ENCODE results near the gene AIFM1.

AIFM1 gene

DNA sequence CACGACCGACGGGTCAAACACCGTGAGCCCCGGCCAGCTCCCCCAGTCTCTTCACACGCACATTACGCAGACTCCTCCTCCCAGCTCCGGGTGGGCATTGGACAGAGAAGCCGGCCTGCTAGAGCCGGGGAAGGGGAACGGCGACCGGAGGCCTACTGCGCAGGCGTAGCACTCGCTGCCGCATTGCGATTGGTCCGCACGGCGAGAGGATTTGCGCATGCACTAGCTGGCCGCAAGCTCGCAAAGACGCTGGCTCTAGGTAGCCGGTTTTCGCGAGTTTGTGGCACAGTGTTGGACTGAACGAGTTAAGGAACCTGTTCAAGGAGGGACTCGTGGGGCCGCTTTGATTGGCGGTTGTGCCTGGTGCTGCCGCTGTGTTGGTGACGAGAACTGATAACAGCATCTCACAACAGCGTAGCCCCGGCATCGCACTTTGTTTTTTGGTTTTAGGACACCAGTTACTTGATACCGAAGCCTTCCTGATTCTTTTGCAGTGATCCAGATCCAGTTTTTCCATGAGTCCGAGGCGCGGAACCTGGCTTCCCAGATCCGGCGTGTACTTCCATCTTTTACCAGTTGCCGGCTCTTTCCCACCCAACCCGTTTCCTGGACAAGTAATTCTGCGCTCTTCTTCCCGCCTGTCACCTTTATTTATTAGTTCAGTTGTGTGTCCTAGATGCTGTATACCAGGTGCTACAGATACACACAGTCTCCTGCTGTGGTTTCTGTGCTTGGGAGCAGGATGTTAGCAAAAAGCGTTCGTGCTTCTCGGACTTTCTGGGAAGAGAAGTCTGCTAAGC is at the start of gene AIFM1:
Gene AIFM1, minus strand, starts transcription at position 139 of the 800 bp plus-strand sequence. CDS start 185 bp downstream, outside the sequence.
- in situ Hi-C loops (cut with MboI; ENCODE audit: low sequenced_read_pairs): no loop called here

DNA sequence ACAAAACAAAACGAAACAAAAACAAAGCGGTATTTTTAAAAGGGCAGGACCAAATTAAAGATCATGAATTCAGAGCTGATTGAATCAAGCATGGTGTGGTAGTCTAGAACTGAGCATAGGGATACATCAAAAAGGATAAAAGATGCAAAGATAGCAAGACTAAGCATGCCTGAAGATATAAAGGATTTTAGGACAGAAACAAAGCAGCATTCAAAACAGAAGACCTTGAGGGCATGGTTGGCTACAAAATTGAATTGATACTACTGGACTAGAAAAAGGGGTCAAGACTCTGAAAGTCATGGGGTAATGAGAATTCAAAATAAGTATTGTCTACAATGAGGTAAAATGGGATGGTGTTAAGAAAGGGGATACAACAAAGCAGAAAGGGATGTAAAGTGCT is 47.7 kb upstream of the AIFM1 start:
- in situ Hi-C loops (cut with MboI; ENCODE audit: low sequenced_read_pairs): no loop called here

DNA sequence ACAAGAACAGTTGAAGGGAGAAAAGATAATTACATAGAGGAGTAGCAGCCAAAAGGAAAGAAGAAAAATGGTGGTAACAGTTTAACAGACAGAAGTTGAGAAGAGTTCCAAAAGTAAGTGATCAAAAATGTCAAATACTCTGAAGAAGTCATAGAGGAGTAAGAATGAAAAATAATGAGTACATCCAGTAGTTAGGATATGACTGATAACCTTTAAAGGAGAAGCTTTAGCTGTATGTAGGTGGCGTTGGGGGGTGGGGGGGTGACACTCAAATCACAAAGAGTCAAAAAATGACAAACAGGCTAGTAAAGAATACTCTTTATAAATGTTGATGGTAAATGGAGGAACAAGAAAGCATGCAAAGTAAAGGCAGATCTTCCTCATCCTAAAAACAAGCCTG is 46.7 kb upstream of the AIFM1 start:
- in situ Hi-C loops (cut with MboI; ENCODE audit: low sequenced_read_pairs): no loop called here

DNA sequence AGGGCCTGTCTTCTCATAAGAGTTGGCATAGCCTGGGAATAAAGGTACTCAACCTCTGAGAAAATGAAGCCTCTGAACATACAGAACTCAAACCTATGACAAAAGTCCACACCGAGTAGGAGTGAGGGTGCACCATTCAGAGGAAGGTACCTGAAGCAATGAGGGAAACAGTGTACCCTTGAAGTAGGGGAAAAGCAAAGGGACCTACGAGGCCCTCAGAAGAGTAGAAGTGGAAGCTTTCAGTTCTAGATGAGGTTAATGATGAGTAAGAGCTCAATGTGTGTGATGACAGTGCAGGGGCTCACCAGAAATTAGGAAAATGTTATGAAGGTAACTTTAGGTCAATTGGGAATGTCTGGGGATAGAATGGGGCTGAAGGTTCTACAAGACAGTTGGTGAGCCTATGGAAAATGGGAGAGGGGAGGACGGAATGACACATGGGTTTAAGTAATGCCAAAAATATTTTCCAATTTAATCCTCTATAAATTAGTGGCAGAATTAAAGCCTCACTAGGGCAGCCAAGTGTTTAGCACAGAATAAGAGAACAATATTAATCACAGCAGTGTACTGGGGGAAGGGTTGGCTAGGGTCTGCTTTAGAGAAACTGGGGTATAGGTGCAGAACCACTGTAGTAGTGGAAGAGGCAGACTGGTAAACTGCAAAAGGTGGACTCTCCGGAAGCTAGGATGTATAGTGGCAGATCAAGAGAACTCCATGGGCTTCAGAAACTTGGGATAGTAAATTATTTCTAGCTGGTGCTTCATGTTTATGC is 46.0 kb upstream of the AIFM1 start:
- in situ Hi-C loops (cut with MboI; ENCODE audit: low sequenced_read_pairs): no loop called here

DNA sequence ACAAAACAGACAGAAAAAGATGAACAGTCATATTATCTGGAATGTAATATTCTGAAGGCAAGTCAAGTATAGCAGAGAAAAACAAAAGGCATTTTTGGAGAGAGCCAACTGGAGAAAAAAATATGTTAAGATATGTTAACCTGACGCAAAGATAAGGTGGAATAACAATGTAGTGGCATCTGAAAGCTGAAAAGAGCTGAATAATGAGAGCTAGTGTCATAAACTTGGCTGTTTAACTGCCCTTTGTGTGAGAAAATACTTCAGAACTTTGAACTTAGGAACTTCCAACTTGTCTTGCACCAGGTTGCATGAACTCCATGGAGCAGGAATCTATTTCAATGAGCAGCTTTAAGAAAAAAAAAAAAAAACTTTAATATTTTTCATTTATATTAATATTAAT is 39.0 kb upstream of the AIFM1 start:
- in situ Hi-C loops (cut with MboI; ENCODE audit: low sequenced_read_pairs): no loop called here

DNA sequence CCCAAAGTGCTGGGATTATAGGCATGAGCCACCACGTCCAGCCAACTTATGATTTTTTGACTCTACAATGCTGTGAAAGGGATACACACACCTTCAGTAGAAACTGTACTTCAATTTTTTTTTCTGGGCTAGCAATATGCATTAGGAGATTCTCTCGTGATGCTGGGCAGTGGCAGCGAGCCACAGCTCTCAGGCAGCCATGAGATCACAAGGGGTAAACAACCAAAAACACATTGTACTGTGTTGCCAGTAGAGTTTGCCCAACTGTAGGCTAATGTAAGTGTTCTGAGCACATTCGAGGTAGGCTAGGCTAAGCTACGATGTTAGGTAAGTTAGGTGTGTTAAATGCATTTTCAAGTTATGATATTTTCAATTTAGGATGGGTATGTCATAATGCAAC is 31.8 kb upstream of the AIFM1 start:
- in situ Hi-C loops (cut with MboI; ENCODE audit: low sequenced_read_pairs): no loop called here

DNA sequence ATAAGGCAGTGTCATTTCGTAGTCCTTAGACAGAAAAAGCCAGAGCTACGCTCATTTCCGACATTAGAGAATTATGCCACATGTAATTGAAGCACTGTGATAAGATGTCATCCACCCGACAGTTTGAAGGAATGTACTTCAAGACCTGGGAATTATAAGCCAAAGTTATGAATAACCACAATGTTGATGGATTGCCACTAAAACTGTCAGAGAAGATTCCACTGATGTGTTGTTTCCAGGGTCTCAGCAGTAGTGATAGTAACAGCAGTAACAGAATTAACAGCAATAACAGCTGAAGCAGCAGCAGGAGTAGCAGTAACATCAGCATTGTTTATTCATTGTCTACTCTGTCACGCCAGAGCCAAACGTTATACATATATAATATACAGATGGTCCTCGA is 30.8 kb upstream of the AIFM1 start:
- in situ Hi-C loops (cut with MboI; ENCODE audit: low sequenced_read_pairs): no loop called here

DNA sequence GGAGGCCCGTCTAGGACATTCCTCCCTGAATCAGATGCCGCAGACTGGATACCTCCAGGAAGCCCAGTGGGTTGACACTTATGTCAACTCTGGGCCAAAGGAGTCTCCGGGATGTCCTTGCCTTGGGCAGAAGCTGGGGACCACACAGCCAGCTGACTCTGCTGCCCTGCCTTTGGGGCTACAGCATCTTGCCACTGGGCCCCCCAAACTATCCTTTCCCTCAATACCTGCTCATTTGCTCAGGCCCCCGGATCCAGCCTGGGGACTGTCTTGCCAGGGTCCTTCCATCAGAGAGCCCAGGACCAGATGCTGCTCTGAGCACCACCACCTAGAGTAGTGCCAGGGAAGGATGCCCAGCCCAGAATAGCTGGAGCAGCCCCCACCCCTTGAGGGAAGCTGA is 25.2 kb upstream of the AIFM1 start:
- in situ Hi-C loops (cut with MboI; ENCODE audit: low sequenced_read_pairs): no loop called here

DNA sequence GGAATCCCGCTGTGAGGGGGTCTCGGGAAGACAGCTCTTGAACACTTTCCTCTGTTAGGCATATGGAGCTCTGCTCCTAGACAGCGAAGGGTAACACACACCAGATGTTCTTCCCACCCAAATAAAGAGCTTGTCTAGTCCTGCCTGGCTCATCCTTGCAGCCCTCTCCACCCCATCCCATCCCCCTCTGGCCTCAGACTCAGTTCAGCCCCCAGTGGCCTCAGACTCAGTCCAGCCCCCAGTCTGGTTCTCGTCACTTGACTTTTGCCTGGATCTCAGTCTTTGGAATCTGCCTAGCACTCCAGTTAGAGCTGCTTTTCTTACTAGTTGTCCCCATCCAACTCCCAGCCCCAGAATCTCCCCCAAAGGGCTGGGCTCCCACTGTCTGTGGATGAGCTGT is 21.0 kb upstream of the AIFM1 start:
- in situ Hi-C loops (cut with MboI; ENCODE audit: low sequenced_read_pairs): no loop called here

DNA sequence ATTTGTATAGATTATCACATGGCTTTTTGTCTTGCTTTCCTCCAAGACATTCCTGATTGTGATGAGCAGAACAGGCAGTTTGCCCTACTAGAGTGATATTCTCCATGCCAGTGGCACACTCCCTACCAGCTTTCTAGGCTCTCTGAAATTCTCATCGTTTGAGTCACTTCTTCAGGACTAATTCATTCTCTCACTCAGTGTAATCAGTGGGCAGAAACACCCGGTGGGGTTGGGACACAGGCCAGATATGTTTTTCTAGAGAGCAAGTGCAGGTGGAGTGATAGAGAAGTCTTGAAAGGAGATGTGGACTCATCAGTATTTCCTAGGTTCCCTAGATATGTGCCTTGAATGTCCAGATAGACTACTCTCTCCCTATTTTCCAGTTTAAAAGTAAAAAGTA is 19.2 kb upstream of the AIFM1 start:
- in situ Hi-C loops (cut with MboI; ENCODE audit: low sequenced_read_pairs): no loop called here

DNA sequence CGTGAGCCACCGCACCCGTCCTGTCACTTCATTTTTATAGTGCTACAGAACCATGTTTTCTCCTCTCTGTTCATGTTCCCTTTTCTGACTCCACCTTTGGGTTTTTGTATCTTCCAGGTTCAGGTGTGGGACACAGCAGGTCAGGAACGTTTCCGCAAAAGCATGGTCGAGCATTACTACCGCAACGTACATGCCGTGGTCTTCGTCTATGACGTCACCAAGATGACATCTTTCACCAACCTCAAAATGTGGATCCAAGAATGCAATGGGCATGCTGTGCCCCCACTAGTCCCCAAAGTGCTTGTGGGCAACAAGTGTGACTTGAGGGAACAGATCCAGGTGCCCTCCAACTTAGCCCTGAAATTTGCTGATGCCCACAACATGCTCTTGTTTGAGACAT is 18.5 kb upstream of the AIFM1 start:
- in situ Hi-C loops (cut with MboI; ENCODE audit: low sequenced_read_pairs): no loop called here

DNA sequence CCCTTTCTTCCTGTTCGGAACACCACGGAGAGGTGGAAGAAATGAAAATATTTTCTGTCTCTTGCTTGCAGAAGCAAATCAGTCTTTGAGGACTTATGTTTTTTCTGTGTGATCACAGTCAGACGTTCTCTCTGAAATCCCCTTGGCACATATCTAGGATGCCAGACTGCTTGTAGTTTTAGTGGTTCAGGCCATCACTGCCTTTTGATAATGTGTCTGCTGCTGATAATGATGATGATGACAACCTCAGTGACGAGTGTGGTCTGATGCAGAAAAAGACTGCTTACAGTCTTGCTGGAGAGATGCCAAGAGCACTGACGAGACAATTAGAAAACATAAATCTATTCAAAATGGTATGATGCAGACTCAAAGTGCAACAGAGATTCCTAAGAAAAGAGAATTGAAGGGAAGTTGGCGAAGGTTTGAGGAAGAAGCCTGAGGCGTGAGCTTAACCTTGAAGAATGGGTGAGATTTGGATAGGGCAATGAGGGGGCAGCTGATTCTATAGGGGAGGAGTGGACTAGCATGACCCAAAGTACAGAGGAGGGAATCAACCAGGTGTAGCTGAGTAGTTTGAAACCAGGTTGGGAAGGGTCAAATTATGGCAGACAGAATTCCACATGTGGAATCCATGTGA is 14.1 kb upstream of the AIFM1 start:
- in situ Hi-C loops (cut with MboI; ENCODE audit: low sequenced_read_pairs): no loop called here

DNA sequence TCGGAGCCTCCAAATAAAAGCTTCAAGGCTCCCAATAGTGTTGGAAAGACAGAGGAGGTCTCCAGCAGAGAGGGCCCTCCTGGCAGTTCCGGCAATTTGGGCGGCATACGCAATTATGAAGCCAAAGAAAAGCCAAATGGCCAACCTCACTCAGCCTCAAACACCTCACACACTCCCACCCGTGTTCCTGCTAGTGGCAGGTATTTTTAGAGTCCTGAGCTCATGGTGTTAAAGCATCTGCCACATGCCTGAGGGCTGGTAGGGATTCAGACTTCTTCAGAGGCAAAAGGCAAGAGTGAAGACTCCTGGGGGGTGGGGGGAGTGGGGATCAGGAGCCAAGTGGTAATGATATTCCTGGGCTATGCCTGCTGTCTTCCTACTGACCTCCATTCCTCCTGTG is 13.5 kb upstream of the AIFM1 start:
- in situ Hi-C loops (cut with MboI; ENCODE audit: low sequenced_read_pairs): no loop called here

DNA sequence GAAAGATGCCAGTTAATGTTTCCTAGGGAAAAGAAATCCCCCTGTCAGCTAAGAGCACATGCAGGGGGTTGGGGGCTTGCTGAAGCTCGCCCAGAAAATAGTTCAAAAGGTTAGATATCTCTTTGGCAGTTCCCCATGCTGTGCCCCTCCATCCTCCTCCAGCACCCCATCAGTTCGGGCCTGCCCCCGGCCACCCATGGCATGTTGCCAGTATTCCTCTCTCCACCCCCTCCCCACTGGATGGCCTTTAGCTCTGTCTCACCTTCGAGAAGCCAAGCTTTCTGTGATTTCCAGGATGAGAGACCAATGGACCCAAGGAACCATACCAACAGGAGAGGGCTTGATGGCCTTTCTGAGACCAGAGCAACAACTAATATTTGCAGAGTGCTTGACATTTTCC is 11.3 kb upstream of the AIFM1 start:
- in situ Hi-C loops (cut with MboI; ENCODE audit: low sequenced_read_pairs): no loop called here

DNA sequence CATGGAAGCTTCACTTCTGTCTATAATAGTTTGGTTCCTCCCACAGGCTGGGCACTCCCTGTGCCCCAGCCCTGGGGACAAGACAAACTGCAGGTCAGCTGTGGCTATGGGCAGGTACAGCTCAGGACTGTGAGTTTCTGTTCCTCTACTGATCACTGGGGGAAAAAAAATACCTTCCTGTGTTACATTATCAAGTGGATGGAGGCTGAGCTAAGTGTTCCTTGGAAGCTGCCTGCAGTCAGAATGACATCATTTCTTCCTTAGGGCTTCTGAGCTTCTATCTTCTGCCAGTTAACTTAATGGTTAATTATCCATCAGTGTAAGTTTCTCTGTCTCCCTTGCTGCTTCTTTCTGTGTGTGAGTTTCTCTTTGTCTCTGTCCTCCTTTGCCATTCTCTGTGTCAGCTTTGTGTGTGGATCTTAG is 10.7 kb upstream of the AIFM1 start:
- in situ Hi-C loops (cut with MboI; ENCODE audit: low sequenced_read_pairs): no loop called here

DNA sequence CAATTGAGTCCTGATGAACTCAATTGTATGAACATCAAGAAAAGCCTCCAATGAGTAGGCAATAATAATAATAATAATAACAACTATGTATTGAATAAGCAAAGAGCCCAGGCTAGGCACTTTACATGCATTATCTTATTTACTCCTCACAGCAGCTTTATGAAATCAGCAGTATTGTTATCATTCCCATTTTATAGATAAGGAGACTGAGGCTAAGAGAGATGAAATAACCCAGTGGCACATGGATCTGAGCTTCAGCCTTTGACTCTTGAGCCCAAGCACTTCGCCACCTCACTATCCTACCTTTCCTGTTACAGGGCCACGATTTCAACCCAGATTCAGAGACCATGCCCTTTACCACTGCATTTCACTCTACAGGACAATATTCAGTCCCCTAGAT is 9.3 kb upstream of the AIFM1 start:
- in situ Hi-C loops (cut with MboI; ENCODE audit: low sequenced_read_pairs): no loop called here

DNA sequence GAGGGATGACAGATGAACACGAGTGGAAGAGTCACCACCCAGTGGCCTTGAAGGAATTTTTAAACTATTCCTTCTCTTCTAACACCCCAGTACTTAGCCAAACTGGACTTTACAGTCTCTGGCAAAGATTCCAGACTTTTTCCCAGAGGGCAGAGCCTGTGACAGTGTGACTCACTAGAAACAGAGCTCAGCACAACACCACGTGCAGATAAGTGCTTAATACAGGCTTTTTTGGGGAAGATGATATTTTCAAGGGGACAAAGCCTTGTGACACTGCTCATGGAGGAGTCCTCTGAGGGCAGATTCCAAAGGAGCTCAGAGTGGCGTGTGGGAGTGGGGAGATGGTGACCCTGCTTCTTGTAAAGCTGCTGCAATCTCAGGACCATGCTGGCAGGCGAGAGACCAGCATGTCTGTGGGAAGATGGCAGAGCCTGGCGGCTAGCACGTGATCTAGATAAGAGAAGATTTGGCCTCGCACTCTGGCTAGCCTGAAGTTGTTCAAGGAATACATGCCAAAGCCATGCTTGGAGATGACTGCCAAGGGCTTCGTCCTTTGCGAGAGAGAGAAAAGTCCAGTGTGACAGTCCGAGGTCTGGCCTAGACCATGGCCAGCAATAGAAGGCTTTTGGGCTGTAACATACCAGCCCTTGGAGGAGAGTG is 8.5 kb upstream of the AIFM1 start:
- in situ Hi-C loops (cut with MboI; ENCODE audit: low sequenced_read_pairs): no loop called here

DNA sequence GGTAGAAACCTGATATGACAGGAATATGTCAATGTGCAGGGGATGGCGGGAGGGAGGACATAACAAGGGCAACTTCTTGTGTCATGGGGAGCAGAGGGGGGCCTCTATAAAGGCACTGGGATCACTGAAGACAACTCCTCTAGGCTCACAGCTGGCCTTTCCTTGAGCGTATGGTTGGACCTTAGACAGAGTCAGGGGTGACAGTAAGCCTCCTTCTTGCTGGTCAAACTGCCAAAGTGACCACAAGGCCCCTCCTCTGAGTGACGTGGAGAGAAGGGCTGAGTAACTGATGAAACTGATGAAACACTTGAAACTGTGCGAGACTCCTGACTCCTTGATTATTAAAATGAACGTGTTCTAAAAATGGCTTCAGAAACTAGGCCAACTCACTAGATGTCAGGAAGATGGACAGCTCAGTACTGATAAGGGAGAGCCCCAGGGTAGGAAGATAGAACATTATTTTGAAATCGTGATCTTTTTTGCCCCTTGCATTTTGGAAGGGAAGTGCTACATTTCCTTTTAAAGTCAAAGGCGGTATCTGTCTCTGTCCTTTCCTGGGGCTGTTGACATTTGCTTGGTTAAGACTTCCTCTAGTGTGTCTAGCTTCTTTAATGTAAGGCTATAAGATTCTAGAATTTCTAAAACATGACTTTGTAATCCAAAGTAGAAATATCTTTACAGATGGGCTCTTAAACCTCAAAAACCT is 7.7 kb upstream of the AIFM1 start:
- in situ Hi-C loops (cut with MboI; ENCODE audit: low sequenced_read_pairs): no loop called here

DNA sequence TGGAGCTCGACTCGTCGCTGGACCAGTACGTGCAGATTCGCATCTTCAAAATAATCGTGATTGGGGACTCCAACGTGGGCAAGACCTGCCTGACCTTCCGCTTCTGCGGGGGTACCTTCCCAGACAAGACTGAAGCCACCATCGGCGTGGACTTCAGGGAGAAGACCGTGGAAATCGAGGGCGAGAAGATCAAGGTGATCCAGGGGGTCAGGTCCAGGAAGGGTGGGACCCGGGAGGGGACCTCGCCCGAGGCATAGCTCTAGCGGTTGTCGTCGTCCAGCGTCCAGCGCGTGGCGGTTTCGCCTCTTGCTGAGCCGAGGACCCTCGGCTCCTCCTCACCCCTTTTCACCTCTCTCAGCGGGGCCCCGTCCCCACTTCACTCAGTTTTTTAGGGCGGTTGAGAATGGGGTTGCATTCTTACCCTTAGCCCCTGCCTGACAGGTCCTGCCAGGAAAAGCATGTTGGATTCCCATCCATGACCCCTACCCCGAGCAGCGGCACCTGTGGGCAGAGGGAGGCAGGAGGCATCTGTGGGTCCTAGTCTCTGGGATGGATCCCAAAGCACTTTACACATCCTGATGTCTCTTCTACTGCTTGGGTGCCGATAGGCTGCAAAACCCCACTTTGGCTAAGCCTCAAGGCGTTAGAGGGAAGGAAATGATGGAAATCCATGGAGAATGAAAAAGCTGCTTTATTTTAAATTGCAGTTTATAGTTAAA is 6.6 kb upstream of the AIFM1 start:
- in situ Hi-C loops (cut with MboI; ENCODE audit: low sequenced_read_pairs): no loop called here

DNA sequence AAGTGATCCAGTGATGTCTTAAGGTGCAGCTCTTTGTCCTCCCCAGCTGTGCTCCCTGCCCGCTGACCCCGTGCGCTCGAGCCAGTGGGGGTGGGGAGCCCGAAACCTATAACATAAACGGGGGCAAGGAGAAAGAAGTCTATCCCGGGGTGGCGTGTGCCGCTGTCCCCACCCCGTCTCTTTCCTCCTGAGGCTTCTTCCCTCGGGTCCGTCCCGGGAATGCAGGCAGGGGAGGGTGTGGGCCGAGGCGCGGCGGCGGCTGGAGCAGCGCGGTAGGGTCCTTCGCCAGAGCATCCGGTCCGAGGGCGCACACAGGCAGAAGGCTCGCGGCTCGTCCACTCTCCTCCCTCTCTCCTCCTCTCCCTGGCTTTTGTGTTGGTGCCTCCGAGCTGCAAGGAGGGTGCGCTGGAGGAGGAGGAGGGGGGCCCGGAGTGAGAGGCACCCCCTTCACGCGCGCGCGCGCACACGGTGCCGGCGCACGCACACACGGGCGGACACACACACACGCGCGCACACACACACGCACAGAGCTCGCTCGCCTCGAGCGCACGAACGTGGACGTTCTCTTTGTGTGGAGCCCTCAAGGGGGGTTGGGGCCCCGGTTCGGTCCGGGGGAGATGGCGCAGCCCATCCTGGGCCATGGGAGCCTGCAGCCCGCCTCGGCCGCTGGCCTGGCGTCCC is 5.9 kb upstream of the AIFM1 start, which contains the start of gene RAB33A:
Gene RAB33A, plus strand, starts transcription at position 517 of the 681 bp plus-strand sequence. Its CDS starts 101 bp downstream, at position 618.
- in situ Hi-C loops (cut with MboI; ENCODE audit: low sequenced_read_pairs): no loop called here

Measured in hTERT RPE-1 (cell line).